Measurements from ENCODE around the gene MYOM1. TPM values are rescaled to one million over a fixed set of nuclear protein-coding genes. Genes with fewer than 3 reads are reported as not detected.

MYOM1 gene
- total RNA-seq, 1 donor from 2014 or later: 1.3 TPM

- Mint-ChIP-seq H3K27me3 (ENCODE audit: unreplicated experiment) (peaks cover 8% of the 10 kb centered on the region), H3K9me3 (ENCODE audit: unreplicated experiment) (no peaks in the 10 kb centered on the region), H3K4me1 (ENCODE audit: low read depth, unreplicated experiment) (peaks cover 11% of the 10 kb centered on the region), H3K27ac (ENCODE audit: unreplicated experiment) (peak overlapping the region; percentile 77), H3K4me3 (ENCODE audit: unreplicated experiment) (peak overlapping the region; percentile 93), H3K36me3 (ENCODE audit: unreplicated experiment) (no peaks in the 10 kb centered on the region)
- no peak for DNase-seq
- no peak for TF ChIP-seq CTCF (IDR thresholded peaks at IDR 0.05; ENCODE audit: partially characterized antibody, unreplicated experiment)
Measured at GRCh38 chr18:3260995-3261372, 41.2 kb upstream of the MYOM1 start.

GRCh38 chr18:3257627-3258120 is 37.9 kb upstream of the MYOM1 start:
- H3K4me1 Mint-ChIP-seq (ENCODE audit: low read depth, unreplicated experiment): peaks cover 2% of the 10 kb centered on the region
- H3K36me3 Mint-ChIP-seq (ENCODE audit: unreplicated experiment): no peaks in the 10 kb centered on the region
- H3K27me3 Mint-ChIP-seq (ENCODE audit: unreplicated experiment): peaks cover 5% of the 10 kb centered on the region
- H3K27ac Mint-ChIP-seq (ENCODE audit: unreplicated experiment): no peak overlapping the region
- H3K9me3 Mint-ChIP-seq (ENCODE audit: unreplicated experiment): no peaks in the 10 kb centered on the region
- no peak overlapping the region for H3K4me3 Mint-ChIP-seq (ENCODE audit: unreplicated experiment)
- DNase-seq: no peak
- no peak for TF ChIP-seq CTCF (IDR thresholded peaks at IDR 0.05; ENCODE audit: partially characterized antibody, unreplicated experiment)

GRCh38 chr18:3256693-3257626 is 37.2 kb upstream of the MYOM1 start:
- DNase-seq: no peak

GRCh38 chr18:3255611-3256165 is 35.9 kb upstream of the MYOM1 start:
- TF ChIP-seq CTCF (IDR thresholded peaks at IDR 0.05; ENCODE audit: partially characterized antibody, unreplicated experiment): no peak
- Mint-ChIP-seq H3K4me3 (ENCODE audit: unreplicated experiment) (no peak overlapping the region), H3K27me3 (ENCODE audit: unreplicated experiment) (no peaks in the 10 kb centered on the region), H3K4me1 (ENCODE audit: low read depth, unreplicated experiment) (peaks cover 1% of the 10 kb centered on the region), H3K36me3 (ENCODE audit: unreplicated experiment) (no peaks in the 10 kb centered on the region), H3K9me3 (ENCODE audit: unreplicated experiment) (no peaks in the 10 kb centered on the region), H3K27ac (ENCODE audit: unreplicated experiment) (no peak overlapping the region)
- DNase-seq: no peak

More at GRCh38 chr18:3256693-3257626, 37.2 kb upstream of the MYOM1 start:
- Mint-ChIP-seq H3K9me3 (ENCODE audit: unreplicated experiment) (no peaks in the 10 kb centered on the region), H3K4me3 (ENCODE audit: unreplicated experiment) (no peak overlapping the region), H3K36me3 (ENCODE audit: unreplicated experiment) (no peaks in the 10 kb centered on the region), H3K27me3 (ENCODE audit: unreplicated experiment) (peaks cover 3% of the 10 kb centered on the region), H3K4me1 (ENCODE audit: low read depth, unreplicated experiment) (peaks cover 1% of the 10 kb centered on the region), H3K27ac (ENCODE audit: unreplicated experiment) (no peak overlapping the region)
- no peak for TF ChIP-seq CTCF (IDR thresholded peaks at IDR 0.05; ENCODE audit: partially characterized antibody, unreplicated experiment)

GRCh38 chr18:3254725-3255124 is 35.0 kb upstream of the MYOM1 start:
- Mint-ChIP-seq H3K27me3 (ENCODE audit: unreplicated experiment) (no peaks in the 10 kb centered on the region), H3K4me1 (ENCODE audit: low read depth, unreplicated experiment) (peaks cover 6% of the 10 kb centered on the region), H3K4me3 (ENCODE audit: unreplicated experiment) (no peak overlapping the region), H3K36me3 (ENCODE audit: unreplicated experiment) (no peaks in the 10 kb centered on the region), H3K9me3 (ENCODE audit: unreplicated experiment) (no peaks in the 10 kb centered on the region), H3K27ac (ENCODE audit: unreplicated experiment) (no peak overlapping the region)
- no peak for DNase-seq
- TF ChIP-seq CTCF (IDR thresholded peaks at IDR 0.05; ENCODE audit: partially characterized antibody, unreplicated experiment): no peak

Measured in glutamatergic neuron (in vitro differentiated cells).